ENCODE measurements around the gene LITAF.

GRCh38 chr16:11612665-11613025, 25.9 kb upstream of the LITAF start:
- TF ChIP-seq CTCF (tag by site-specific recombination; IDR thresholded peaks at IDR 0.05) (no peak), SP2 (tag by site-specific recombination; IDR thresholded peaks at IDR 0.05) (no peak)
